Bone marrow (tissue), 2 donors: ENCODE data around the gene TCN1.

ENCODE experiments used
- DNase-seq, 2 donors: peaks; one replicate each; lab custom pipeline; 2025; lab: John Stamatoyannopoulos, UW

TCN1 gene

GRCh38 chr11:59807047-59807610 is 59.2 kb downstream of the TCN1 start:
- DNase-seq, result peak in 1 of 2 donors; percentile 69

- no peak for DNase-seq
Observed at GRCh38 chr11:59804061-59804460, 62.2 kb downstream of the TCN1 start.
